HG03457 (cell line): ENCODE measurements around the gene ANKRD28.
"Not testable (repeated sequence)": the region's sequence is repeated elsewhere in the genome, so short reads cannot be mapped to it uniquely, and the experiment has no call there.

ENCODE experiments used
- ATAC-seq: cut with Tn5 transposase; IDR thresholded peaks from one replicate; pipeline ENCODE4 v1.9.1; 2021; ENCODE audit warnings: moderate number of reproducible peaks; ENCODE audit not compliant: unreplicated experiment

Gene ANKRD28

GRCh38 chr3:15638891-15639262 lies 158.9 kb downstream of the ANKRD28 start:
- ATAC-seq: no peak

- ATAC-seq: no peak
Measured at GRCh38 chr3:15638193-15638890, 159.4 kb downstream of the ANKRD28 start.

GRCh38 chr3:15637131-15637951 lies 160.4 kb downstream of the ANKRD28 start:
- ATAC-seq: no peak

GRCh38 chr3:15636028-15636709 lies 161.6 kb downstream of the ANKRD28 start:
- no peak for ATAC-seq

GRCh38 chr3:15635121-15635661 lies 162.6 kb downstream of the ANKRD28 start:
- no peak for ATAC-seq

- ATAC-seq: no peak
Measured at GRCh38 chr3:15634671-15635070, 163.1 kb downstream of the ANKRD28 start.

GRCh38 chr3:15633766-15634598 lies 163.8 kb downstream of the ANKRD28 start:
- ATAC-seq: no peak

GRCh38 chr3:15633159-15633558 lies 164.6 kb downstream of the ANKRD28 start:
- no peak for ATAC-seq

- no peak for ATAC-seq
Measured at GRCh38 chr3:15632212-15632580, 165.6 kb downstream of the ANKRD28 start.

GRCh38 chr3:15631426-15632211 lies 166.2 kb downstream of the ANKRD28 start:
- no peak for ATAC-seq

- ATAC-seq: no peak
Measured at GRCh38 chr3:15630646-15631350, 167.0 kb downstream of the ANKRD28 start.

GRCh38 chr3:15629860-15630597 lies 167.8 kb downstream of the ANKRD28 start:
- peak; percentile 89 for ATAC-seq

GRCh38 chr3:15628967-15629366 lies 168.8 kb downstream of the ANKRD28 start:
- ATAC-seq: no peak

- no peak for ATAC-seq
Measured at GRCh38 chr3:15623535-15624440, 174.0 kb downstream of the ANKRD28 start.

GRCh38 chr3:15619659-15620464 lies 177.9 kb downstream of the ANKRD28 start:
- ATAC-seq: not testable (repeated sequence)
